ENCODE results near the gene PDE6A. TPM values are rescaled to one million over a fixed set of nuclear protein-coding genes. Genes with fewer than 3 reads are reported as not detected.

The PDE6A gene
- total and polyA plus RNA-seq, 4 donors, result 0.13 TPM; not detected in 3

GRCh38 chr5:149852641-149853330 is 91.8 kb downstream of the PDE6A start:
- H3K9me3 ChIP-seq (ENCODE audit: control insufficient read depth, low read length), result no peaks in the 10 kb centered on the region
- no peaks in the 10 kb centered on the region for H3K4me1 ChIP-seq (ENCODE audit: control insufficient read depth in 1 of 2, insufficient read depth in 2 of 2, low read length in 2 of 2)
- DNase-seq, result peak; percentile 81 to 87
- no peak overlapping the region for H3K4me3 ChIP-seq (ENCODE audit: low read length in 2 of 2)
- no peaks in the 10 kb centered on the region for H3K27me3 ChIP-seq (ENCODE audit: control insufficient read depth in 1 of 2, insufficient read depth in 2 of 2, low read length in 1 of 2)
- peak; percentile 71 for ATAC-seq (ENCODE audit: low FRiP score)
- intact Hi-C loops (cut with DNase I), result loop anchor here (5.0 kb wide), 1 partner anchor 110 kb away; the partner anchor contains the start of gene SLC26A2 (in 2 of the 2)
- WGBS, 2 donors, result 43 to 45% methylated on average over 12 of the region's 12 CpGs
- no peak overlapping the region for H3K27ac ChIP-seq (ENCODE audit: low read depth in 1 of 2, low read length in 2 of 2)
- H3K36me3 ChIP-seq (ENCODE audit: control insufficient read depth in 1 of 2, insufficient read depth in 2 of 2, low read length in 1 of 2), result no peaks in the 10 kb centered on the region

GRCh38 chr5:149851211-149851610 is 93.4 kb downstream of the PDE6A start:
- Histone ChIP-seq H3K4me3 (ENCODE audit: low read length in 2 of 2) (no peak overlapping the region), H3K9me3 (ENCODE audit: control insufficient read depth, low read length) (no peaks in the 10 kb centered on the region), H3K4me1 (ENCODE audit: control insufficient read depth in 1 of 2, insufficient read depth in 2 of 2, low read length in 2 of 2) (no peaks in the 10 kb centered on the region), H3K27me3 (ENCODE audit: control insufficient read depth in 1 of 2, insufficient read depth in 2 of 2, low read length in 1 of 2) (no peaks in the 10 kb centered on the region), H3K36me3 (ENCODE audit: control insufficient read depth in 1 of 2, insufficient read depth in 2 of 2, low read length in 1 of 2) (no peaks in the 10 kb centered on the region), H3K27ac (ENCODE audit: low read depth in 1 of 2, low read length in 2 of 2) (no peak overlapping the region)
- intact Hi-C loops (cut with DNase I), result loop anchor here (5.0 kb wide), 1 partner anchor 111 kb away; the partner anchor contains the start of gene SLC26A2 (in 2 of the 2)
- DNase-seq (no peak), ATAC-seq (ENCODE audit: low FRiP score) (no peak)

GRCh38 chr5:149849966-149850910 is 94.4 kb downstream of the PDE6A start:
- Histone ChIP-seq H3K4me3 (ENCODE audit: low read length in 2 of 2) (no peak overlapping the region), H3K4me1 (ENCODE audit: control insufficient read depth in 1 of 2, insufficient read depth in 2 of 2, low read length in 2 of 2) (no peaks in the 10 kb centered on the region), H3K27me3 (ENCODE audit: control insufficient read depth in 1 of 2, insufficient read depth in 2 of 2, low read length in 1 of 2) (no peaks in the 10 kb centered on the region), H3K9me3 (ENCODE audit: control insufficient read depth, low read length) (no peaks in the 10 kb centered on the region), H3K36me3 (ENCODE audit: control insufficient read depth in 1 of 2, insufficient read depth in 2 of 2, low read length in 1 of 2) (no peaks in the 10 kb centered on the region), H3K27ac (ENCODE audit: low read depth in 1 of 2, low read length in 2 of 2) (no peak overlapping the region)
- 90 to 93% methylated on average over 20 of the region's 20 CpGs for WGBS, 2 donors
- no peak for ATAC-seq (ENCODE audit: low FRiP score)
- DNase-seq, result no peak
- intact Hi-C loops (cut with DNase I), result loop anchor here (5.0 kb wide), 1 partner anchor 112 kb away; the partner anchor contains the start of gene SLC26A2 (in 2 of the 2)

- H3K27ac ChIP-seq (ENCODE audit: low read depth in 1 of 2, low read length in 2 of 2), result no peak overlapping the region
- no peaks in the 10 kb centered on the region for H3K9me3 ChIP-seq (ENCODE audit: control insufficient read depth, low read length)
- intact Hi-C loops (cut with DNase I), result no loop called here
- DNase-seq (no peak), ATAC-seq (ENCODE audit: low FRiP score) (no peak)
- H3K4me3 ChIP-seq (ENCODE audit: low read length in 2 of 2), result no peak overlapping the region
- no peaks in the 10 kb centered on the region for H3K36me3 ChIP-seq (ENCODE audit: control insufficient read depth in 1 of 2, insufficient read depth in 2 of 2, low read length in 1 of 2)
- 95 to 96% methylated on average over 8 of the region's 8 CpGs for WGBS, 2 donors
- H3K4me1 ChIP-seq (ENCODE audit: control insufficient read depth in 1 of 2, insufficient read depth in 2 of 2, low read length in 2 of 2), result no peaks in the 10 kb centered on the region
- H3K27me3 ChIP-seq (ENCODE audit: control insufficient read depth in 1 of 2, insufficient read depth in 2 of 2, low read length in 1 of 2), result no peaks in the 10 kb centered on the region
Observed at GRCh38 chr5:149849280-149849965, 95.2 kb downstream of the PDE6A start.

GRCh38 chr5:149847611-149848010 is 97.0 kb downstream of the PDE6A start:
- no peaks in the 10 kb centered on the region for H3K9me3 ChIP-seq (ENCODE audit: control insufficient read depth, low read length)
- H3K36me3 ChIP-seq (ENCODE audit: control insufficient read depth in 1 of 2, insufficient read depth in 2 of 2, low read length in 1 of 2), result no peaks in the 10 kb centered on the region
- no peak for ATAC-seq (ENCODE audit: low FRiP score)

GRCh38 chr5:149846021-149846420 is 98.6 kb downstream of the PDE6A start:
- intact Hi-C loops (cut with DNase I), result no loop called here
- H3K27ac ChIP-seq (ENCODE audit: low read depth in 1 of 2, low read length in 2 of 2), result no peak overlapping the region
- DNase-seq (no peak), ATAC-seq (ENCODE audit: low FRiP score) (no peak)
- H3K36me3 ChIP-seq (ENCODE audit: control insufficient read depth in 1 of 2, insufficient read depth in 2 of 2, low read length in 1 of 2), result no peaks in the 10 kb centered on the region
- H3K4me3 ChIP-seq (ENCODE audit: low read length in 2 of 2), result no peak overlapping the region
- H3K27me3 ChIP-seq (ENCODE audit: control insufficient read depth in 1 of 2, insufficient read depth in 2 of 2, low read length in 1 of 2), result no peaks in the 10 kb centered on the region
- H3K9me3 ChIP-seq (ENCODE audit: control insufficient read depth, low read length), result no peaks in the 10 kb centered on the region
- no peaks in the 10 kb centered on the region for H3K4me1 ChIP-seq (ENCODE audit: control insufficient read depth in 1 of 2, insufficient read depth in 2 of 2, low read length in 2 of 2)
- WGBS, 2 donors, result 92 to 93% methylated on average over 5 of the region's 5 CpGs

More at GRCh38 chr5:149847611-149848010, 97.0 kb downstream of the PDE6A start:
- H3K4me1 ChIP-seq (ENCODE audit: control insufficient read depth in 1 of 2, insufficient read depth in 2 of 2, low read length in 2 of 2), result no peaks in the 10 kb centered on the region
- intact Hi-C loops (cut with DNase I), result no loop called here
- H3K27me3 ChIP-seq (ENCODE audit: control insufficient read depth in 1 of 2, insufficient read depth in 2 of 2, low read length in 1 of 2), result no peaks in the 10 kb centered on the region
- WGBS, 2 donors, result 91 to 95% methylated on average over 15 of the region's 15 CpGs
- DNase-seq, result no peak
- H3K27ac ChIP-seq (ENCODE audit: low read depth in 1 of 2, low read length in 2 of 2), result no peak overlapping the region
- no peak overlapping the region for H3K4me3 ChIP-seq (ENCODE audit: low read length in 2 of 2)

GRCh38 chr5:149845601-149846000 is 99.0 kb downstream of the PDE6A start:
- intact Hi-C loops (cut with DNase I), result no loop called here
- DNase-seq (no peak), ATAC-seq (ENCODE audit: low FRiP score) (no peak)
- Histone ChIP-seq H3K4me1 (ENCODE audit: control insufficient read depth in 1 of 2, insufficient read depth in 2 of 2, low read length in 2 of 2) (no peaks in the 10 kb centered on the region), H3K27ac (ENCODE audit: low read depth in 1 of 2, low read length in 2 of 2) (no peak overlapping the region), H3K36me3 (ENCODE audit: control insufficient read depth in 1 of 2, insufficient read depth in 2 of 2, low read length in 1 of 2) (no peaks in the 10 kb centered on the region), H3K4me3 (ENCODE audit: low read length in 2 of 2) (no peak overlapping the region), H3K9me3 (ENCODE audit: control insufficient read depth, low read length) (no peaks in the 10 kb centered on the region), H3K27me3 (ENCODE audit: control insufficient read depth in 1 of 2, insufficient read depth in 2 of 2, low read length in 1 of 2) (no peaks in the 10 kb centered on the region)
- 96% methylated on average over 15 of the region's 15 CpGs for WGBS, 2 donors

All from aorta (tissue), 5 donors.